GM12874 (cell line): ENCODE results near the gene VNN1.

ENCODE experiments used
- CTCF ChIP-seq: IDR thresholded peaks from 2 replicates; pipeline ENCODE4 v1.5.1; 2011; ENCODE audit warnings: low read depth, mild to moderate bottlenecking, control low read depth, low read length, moderate library complexity; ENCODE audit not compliant: insufficient read depth

VNN1 gene

GRCh38 chr6:132725947-132726607, 12.2 kb upstream of the VNN1 start:
- no peak for TF ChIP-seq CTCF

GRCh38 chr6:132725471-132725870, 11.6 kb upstream of the VNN1 start:
- TF ChIP-seq CTCF, result no peak

- TF ChIP-seq CTCF, result no peak
Measured at GRCh38 chr6:132719736-132720448, 6.0 kb upstream of the VNN1 start.

- no peak for TF ChIP-seq CTCF
Measured at GRCh38 chr6:132715881-132716637, 2.2 kb upstream of the VNN1 start.

- no peak for TF ChIP-seq CTCF
Measured at GRCh38 chr6:132715204-132715603, 1.3 kb upstream of the VNN1 start.

- no peak for TF ChIP-seq CTCF
Measured at GRCh38 chr6:132714160-132714559, 305 bp upstream of the VNN1 start.

GRCh38 chr6:132712366-132712765, 1.5 kb downstream of the VNN1 start:
- no peak for TF ChIP-seq CTCF
